GM10266 (cell line): ENCODE data around the gene DIP2A.

Experiments used
- DNase-seq: peaks from one replicate; pipeline ENCODE4 v3.0.0; 2012; ENCODE audit errors: extremely low spot score
- CTCF ChIP-seq: IDR thresholded peaks from 2 replicates; pipeline ENCODE4 v1.5.1; 2012; ENCODE audit warnings: mild to moderate bottlenecking, low read depth; ENCODE audit not compliant: control insufficient read depth, insufficient read depth; ENCODE audit errors: missing control alignments

DIP2A gene

GRCh38 chr21:46544003-46544402, 85.3 kb downstream of the DIP2A start:
- DNase-seq: no peak
- no peak for TF ChIP-seq CTCF

GRCh38 chr21:46544824-46545223, 86.1 kb downstream of the DIP2A start:
- DNase-seq: no peak
- TF ChIP-seq CTCF: no peak

GRCh38 chr21:46545363-46545762, 86.7 kb downstream of the DIP2A start:
- TF ChIP-seq CTCF: no peak
- DNase-seq: no peak

GRCh38 chr21:46545911-46546310, 87.2 kb downstream of the DIP2A start:
- no peak for DNase-seq
- TF ChIP-seq CTCF: no peak

- TF ChIP-seq CTCF: no peak
- no peak for DNase-seq
Measured at GRCh38 chr21:46546799-46547198, 88.1 kb downstream of the DIP2A start.

- no peak for DNase-seq
- no peak for TF ChIP-seq CTCF
Measured at GRCh38 chr21:46549650-46550049, 91.0 kb downstream of the DIP2A start.

- no peak for DNase-seq
- no peak for TF ChIP-seq CTCF
Measured at GRCh38 chr21:46550116-46550941, 91.6 kb downstream of the DIP2A start.
